Loucy (cell line): ENCODE measurements around the gene PAF1.

ENCODE experiments used
- H2AFZ ChIP-seq: fragments of 200-600 bp; sonication (generic); 2 replicates; pipeline ENCODE4 v1.6.0; 2016; ENCODE audit warnings: antibody characterized with exemption, mild to moderate bottlenecking, low read length, moderate library complexity
- H3F3A ChIP-seq: fragments of 200-600 bp; 2 replicates; pipeline ENCODE4 v1.6.0; 2016; ENCODE audit warnings: antibody characterized with exemption, low read depth, mild to moderate bottlenecking
- H3K27me3 ChIP-seq: fragments of 200-600 bp; sonication (generic); 2 replicates; pipeline ENCODE4 v1.6.1; 2014; ENCODE audit warnings: low read length, mild to moderate bottlenecking; ENCODE audit not compliant: insufficient read depth, poor library complexity, severe bottlenecking
- H3K36me3 ChIP-seq: fragments of 200-600 bp; sonication (generic); 2 replicates; pipeline ENCODE4 v1.6.1; 2016; ENCODE audit warnings: low read length; ENCODE audit not compliant: insufficient read depth
- H3K4me1 ChIP-seq: fragments of 200-600 bp; sonication (generic); 2 replicates; pipeline ENCODE4 v1.5.1; 2014; ENCODE audit warnings: low read length, mild to moderate bottlenecking; ENCODE audit not compliant: insufficient read depth, poor library complexity, severe bottlenecking
- H3K4me2 ChIP-seq: fragments of 200-600 bp; sonication (generic); 2 replicates; pipeline ENCODE4 v1.6.0; 2014; ENCODE audit warnings: antibody characterized with exemption, low read length, low read depth, mild to moderate bottlenecking; ENCODE audit not compliant: poor library complexity, severe bottlenecking
- H3K4me3 ChIP-seq: fragments of 200-600 bp; sonication (generic); 2 replicates; pipeline ENCODE4 v1.5.1; 2014; ENCODE audit warnings: low read length, mild to moderate bottlenecking, mixed read lengths; ENCODE audit not compliant: poor library complexity, severe bottlenecking
- H3K79me2 ChIP-seq: fragments of 200-600 bp; sonication (generic); 2 replicates; pipeline ENCODE4 v1.6.1; 2014; ENCODE audit warnings: low read length; ENCODE audit not compliant: insufficient read depth
- H3K9ac ChIP-seq: fragments of 200-600 bp; sonication (generic); 2 replicates; pipeline ENCODE4 v1.6.0; 2014; ENCODE audit warnings: mild to moderate bottlenecking, low read depth, low read length, moderate library complexity; ENCODE audit not compliant: poor library complexity, severe bottlenecking
- H3K9me2 ChIP-seq: fragments of 200-600 bp; sonication (generic); replicated peaks from 2 replicates; pipeline ENCODE4 v1.6.1; 2016; ENCODE audit warnings: low read depth, low read length, mixed read lengths
- H3K9me3 ChIP-seq: fragments of 200-600 bp; sonication (generic); 2 replicates; pipeline ENCODE4 v1.6.1; 2014; ENCODE audit warnings: mild to moderate bottlenecking, antibody characterized with exemption, low read length, low read depth; ENCODE audit not compliant: insufficient read depth
- H4K20me1 ChIP-seq: fragments of 200-600 bp; sonication (generic); 2 replicates; pipeline ENCODE4 v1.6.0; 2014; ENCODE audit warnings: antibody characterized with exemption, low read length, mild to moderate bottlenecking; ENCODE audit not compliant: insufficient read depth, poor library complexity, severe bottlenecking
- EZH2phosphoT487 ChIP-seq: fragments of 200-600 bp; IDR thresholded peaks from 2 replicates; pipeline ENCODE4 v1.6.1; 2018; ENCODE audit warnings: antibody characterized with exemption, mild to moderate bottlenecking, moderate library complexity, borderline replicate concordance
- TF ChIP-seq, protein P1 (sequence below): fragments of 200-600 bp; sonication (generic); conservative IDR thresholded peaks from 2 replicates; pipeline ENCODE4 v1.5.1; 2014; ENCODE audit warnings: mild to moderate bottlenecking, antibody characterized with exemption, low read length

PAF1 gene

GRCh38 chr19:39410017-39410830 is 19.3 kb upstream of the PAF1 start:
- H3F3A ChIP-seq: peaks cover 3% of the 10 kb centered on the region
- peaks cover 5% of the 10 kb centered on the region for H3K27me3 ChIP-seq
- H3K9ac ChIP-seq: peak overlapping the region; percentile 94
- H3K79me2 ChIP-seq: peaks cover 65% of the 10 kb centered on the region
- H4K20me1 ChIP-seq: peaks cover 42% of the 10 kb centered on the region
- no peaks in the 10 kb centered on the region for H3K9me3 ChIP-seq
- peak overlapping the region; percentile 86 for H2AFZ ChIP-seq
- H3K4me1 ChIP-seq: peaks cover 46% of the 10 kb centered on the region
- peak overlapping the region; percentile 93 for H3K4me3 ChIP-seq
- H3K4me2 ChIP-seq: peak overlapping the region; percentile 97
- no peaks in the 10 kb centered on the region for H3K9me2 ChIP-seq
- TF ChIP-seq, protein P1, sequence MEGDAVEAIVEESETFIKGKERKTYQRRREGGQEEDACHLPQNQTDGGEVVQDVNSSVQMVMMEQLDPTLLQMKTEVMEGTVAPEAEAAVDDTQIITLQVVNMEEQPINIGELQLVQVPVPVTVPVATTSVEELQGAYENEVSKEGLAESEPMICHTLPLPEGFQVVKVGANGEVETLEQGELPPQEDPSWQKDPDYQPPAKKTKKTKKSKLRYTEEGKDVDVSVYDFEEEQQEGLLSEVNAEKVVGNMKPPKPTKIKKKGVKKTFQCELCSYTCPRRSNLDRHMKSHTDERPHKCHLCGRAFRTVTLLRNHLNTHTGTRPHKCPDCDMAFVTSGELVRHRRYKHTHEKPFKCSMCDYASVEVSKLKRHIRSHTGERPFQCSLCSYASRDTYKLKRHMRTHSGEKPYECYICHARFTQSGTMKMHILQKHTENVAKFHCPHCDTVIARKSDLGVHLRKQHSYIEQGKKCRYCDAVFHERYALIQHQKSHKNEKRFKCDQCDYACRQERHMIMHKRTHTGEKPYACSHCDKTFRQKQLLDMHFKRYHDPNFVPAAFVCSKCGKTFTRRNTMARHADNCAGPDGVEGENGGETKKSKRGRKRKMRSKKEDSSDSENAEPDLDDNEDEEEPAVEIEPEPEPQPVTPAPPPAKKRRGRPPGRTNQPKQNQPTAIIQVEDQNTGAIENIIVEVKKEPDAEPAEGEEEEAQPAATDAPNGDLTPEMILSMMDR: no peak
- no peak for TF ChIP-seq EZH2phosphoT487
- H3K36me3 ChIP-seq: no peaks in the 10 kb centered on the region

DNA sequence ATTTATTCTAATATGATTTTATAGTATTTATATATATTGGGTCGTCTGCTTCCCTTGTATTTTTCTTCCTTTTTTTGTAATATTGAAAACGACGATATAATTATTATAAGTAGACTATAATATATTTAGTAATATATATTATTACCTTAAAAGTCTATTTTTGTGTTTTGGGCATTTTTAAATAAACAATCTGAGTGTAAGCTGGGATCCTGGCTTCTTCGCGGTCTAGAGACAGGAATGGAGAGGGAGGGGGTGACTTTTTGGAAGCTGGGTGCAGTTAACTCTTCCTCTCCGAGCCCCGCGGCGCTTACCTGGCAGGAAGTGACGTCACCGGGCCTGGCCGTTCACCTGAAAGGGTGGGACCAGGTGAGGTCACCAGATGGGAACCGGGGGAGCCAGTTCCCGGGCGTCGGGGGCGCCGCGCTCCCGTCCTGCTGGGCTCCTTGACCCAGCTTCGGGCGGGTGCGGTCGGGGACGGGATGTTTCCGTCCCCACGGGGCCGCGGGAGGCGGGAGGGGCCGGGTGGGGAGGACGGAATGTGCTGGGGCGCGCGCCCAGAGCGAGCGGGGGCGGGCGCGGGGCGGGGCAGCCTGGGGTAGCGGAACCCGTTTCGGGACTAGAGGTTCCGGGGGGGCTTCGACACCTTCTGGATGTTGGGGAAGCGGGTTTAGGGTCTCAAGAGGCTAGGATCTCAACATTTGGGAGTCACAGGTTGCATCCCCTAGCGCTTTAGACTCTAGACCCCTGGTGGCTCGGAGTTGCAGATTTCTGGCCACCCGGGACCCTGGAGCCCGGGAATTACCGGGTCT is 18.5 kb upstream of the PAF1 start:
- Histone ChIP-seq H3F3A (peaks cover 3% of the 10 kb centered on the region), H3K79me2 (peaks cover 57% of the 10 kb centered on the region), H3K9me3 (no peaks in the 10 kb centered on the region), H3K4me3 (peak overlapping the region; percentile 93), H3K9ac (peak overlapping the region; percentile 94), H3K4me1 (peaks cover 40% of the 10 kb centered on the region), H3K27me3 (peaks cover 5% of the 10 kb centered on the region), H4K20me1 (peaks cover 33% of the 10 kb centered on the region), H3K36me3 (no peaks in the 10 kb centered on the region), H2AFZ (peak overlapping the region; percentile 86), H3K9me2 (no peaks in the 10 kb centered on the region), H3K4me2 (peak overlapping the region; percentile 97)
- TF ChIP-seq EZH2phosphoT487: no peak
- TF ChIP-seq, protein P1: no peak

- Histone ChIP-seq H2AFZ (no peak overlapping the region), H3K79me2 (peaks cover 49% of the 10 kb centered on the region), H3K9me2 (no peaks in the 10 kb centered on the region), H3K4me1 (peaks cover 34% of the 10 kb centered on the region), H4K20me1 (peaks cover 26% of the 10 kb centered on the region), H3K4me3 (peak overlapping the region; percentile 93), H3F3A (peaks cover 3% of the 10 kb centered on the region), H3K9me3 (no peaks in the 10 kb centered on the region), H3K36me3 (no peaks in the 10 kb centered on the region), H3K9ac (peak overlapping the region; percentile 94), H3K4me2 (peak overlapping the region; percentile 97), H3K27me3 (peaks cover 5% of the 10 kb centered on the region)
- TF ChIP-seq EZH2phosphoT487: no peak
- TF ChIP-seq, protein P1: no peak
Observed at GRCh38 chr19:39408392-39409207, 17.7 kb upstream of the PAF1 start.
